Fibroblast of upper back skin (primary cell): ENCODE measurements around the gene PRDX3.

Experiments
- DNase-seq: peaks from one replicate; pipeline ENCODE4 v3.0.0-alpha.2; 2013

The PRDX3 gene

GRCh38 chr10:119178372-119179119 lies at the start of gene PRDX3:
PRDX3 (minus strand) TSS chr10:119178812; CDS start chr10:119178790, 22 bp downstream.
- peak; percentile 91 for DNase-seq

GRCh38 chr10:119227825-119228224 lies 49.2 kb upstream of the PRDX3 start:
- DNase-seq, result no peak

- no peak for DNase-seq
Measured at GRCh38 chr10:119225083-119225658, 46.6 kb upstream of the PRDX3 start.

GRCh38 chr10:119222966-119223386 lies 44.4 kb upstream of the PRDX3 start:
- DNase-seq, result no peak

GRCh38 chr10:119222537-119222936 lies 43.9 kb upstream of the PRDX3 start:
- no peak for DNase-seq

GRCh38 chr10:119221666-119222065 lies 43.1 kb upstream of the PRDX3 start:
- DNase-seq, result no peak

GRCh38 chr10:119221201-119221600 lies 42.6 kb upstream of the PRDX3 start:
- peak; percentile 70 for DNase-seq

GRCh38 chr10:119219871-119220270 lies 41.3 kb upstream of the PRDX3 start:
- DNase-seq, result peak; percentile 77

- no peak for DNase-seq
Measured at GRCh38 chr10:119217991-119218490, 39.4 kb upstream of the PRDX3 start.

- no peak for DNase-seq
Measured at GRCh38 chr10:119217401-119217800, 38.8 kb upstream of the PRDX3 start.

GRCh38 chr10:119216127-119216526 lies 37.5 kb upstream of the PRDX3 start:
- no peak for DNase-seq

- no peak for DNase-seq
Measured at GRCh38 chr10:119215371-119215770, 36.8 kb upstream of the PRDX3 start.

GRCh38 chr10:119211625-119212441 lies 33.2 kb upstream of the PRDX3 start:
- no peak for DNase-seq

GRCh38 chr10:119211176-119211575 lies 32.6 kb upstream of the PRDX3 start:
- DNase-seq, result peak; percentile 66

- no peak for DNase-seq
Measured at GRCh38 chr10:119210633-119211032, 32.0 kb upstream of the PRDX3 start.

GRCh38 chr10:119209736-119210355 lies 31.2 kb upstream of the PRDX3 start:
- no peak for DNase-seq

GRCh38 chr10:119209035-119209735 lies 30.6 kb upstream of the PRDX3 start:
- peak; percentile 54 for DNase-seq

GRCh38 chr10:119208553-119208940 lies 29.9 kb upstream of the PRDX3 start:
- no peak for DNase-seq

- peak; percentile 48 for DNase-seq
Measured at GRCh38 chr10:119207713-119208552, 29.3 kb upstream of the PRDX3 start.

- DNase-seq, result peak; percentile 97
Measured at GRCh38 chr10:119207366-119207666, 28.7 kb upstream of the PRDX3 start, which contains the start of gene GRK5. GRK5 (plus strand) TSS chr10:119207571; CDS start chr10:119207918, 347 bp downstream.

GRCh38 chr10:119206603-119207365 lies 28.2 kb upstream of the PRDX3 start:
- peak; percentile 62 for DNase-seq
